Measurements from ENCODE around the gene TAF1D. TPM values are rescaled to one million over a fixed set of nuclear protein-coding genes. Genes with fewer than 3 reads are reported as not detected.

The TAF1D gene
- total RNA-seq, 1 experiment from 2014 or later: 272 TPM

- H2BK15ac ChIP-seq (ENCODE audit: low read depth, low read length): no peak overlapping the region
- no peaks in the 10 kb centered on the region for H3K23me2 ChIP-seq (ENCODE audit: insufficient read length, low read depth, low read length, poor library complexity, severe bottlenecking)
- DNase-seq: no peak
- Mint-ChIP-seq H3K4me3 (no peak overlapping the region), H3K27ac (no peak overlapping the region), H3K36me3 (ENCODE audit: insufficient read depth in 1 of 3, low read depth in 3 of 3) (peaks cover 0 to 17% (median 5%) of the 10 kb centered on the region in 3 experiments; a peak in 6 of 7 replicates), H3K27me3 (ENCODE audit: low read depth) (no peaks in the 10 kb centered on the region; the same call in 1 of the 2 replicates), H3K9me3 (peaks cover 0 to 2% of the 10 kb centered on the region in 2 experiments; a peak in 2 of 5 replicates), H3K4me1 (no peaks in the 10 kb centered on the region; a peak in 2 of 4 replicates)
- H3K56ac ChIP-seq (ENCODE audit: insufficient read length, low read depth, low read length): no peak overlapping the region
- H3K4ac ChIP-seq (ENCODE audit: low read depth, low read length): no peak overlapping the region
- no peak overlapping the region for H3K18ac ChIP-seq (ENCODE audit: insufficient read length, low read depth, low read length)
- H2BK5ac ChIP-seq (ENCODE audit: insufficient read length, low read length): no peak overlapping the region
- H4K5ac ChIP-seq (ENCODE audit: insufficient read length, low read depth, low read length): no peak overlapping the region
- no CpG with 5 or more reads among the region's 5 CpGs for WGBS (ENCODE audit: extremely low coverage, insufficient read length, low lambda C conversion rate)
- H3K4me2 ChIP-seq (ENCODE audit: insufficient read depth, insufficient read length, low read length): no peak overlapping the region
- no peak overlapping the region for H2AFZ ChIP-seq (ENCODE audit: low read length)
- no peaks in the 10 kb centered on the region for H3K27me3 ChIP-seq (ENCODE audit: insufficient read depth, low read length)
- no peaks in the 10 kb centered on the region for H3K4me1 ChIP-seq (ENCODE audit: insufficient read depth, low read length)
- no peaks in the 10 kb centered on the region for H4K20me1 ChIP-seq (ENCODE audit: control insufficient read depth, insufficient read depth, insufficient read length)
- H3K79me2 ChIP-seq (ENCODE audit: insufficient read depth, low read length): no peaks in the 10 kb centered on the region
- H4K91ac ChIP-seq (ENCODE audit: insufficient read length, low read depth, low read length): no peak overlapping the region
- H3K27ac ChIP-seq (ENCODE audit: insufficient read length, low read depth, low read length): no peak overlapping the region
- no peaks in the 10 kb centered on the region for H3K9me3 ChIP-seq (ENCODE audit: control insufficient read depth, low read depth, low read length)
- no peaks in the 10 kb centered on the region for H3K79me1 ChIP-seq (ENCODE audit: insufficient read depth, low read depth, low read length, poor library complexity, severe bottlenecking)
- H2BK20ac ChIP-seq (ENCODE audit: low read depth, low read length, poor library complexity, severe bottlenecking): no peak overlapping the region
- H3T11ph ChIP-seq (ENCODE audit: low read length): no peak overlapping the region
- H2AK5ac ChIP-seq (ENCODE audit: insufficient read length, low read length): no peak overlapping the region
- no peak overlapping the region for H2BK120ac ChIP-seq (ENCODE audit: low read depth, low read length, poor library complexity, severe bottlenecking)
- H4K8ac ChIP-seq (replicated peaks; ENCODE audit: insufficient read length, low read depth, low read length): no peak overlapping the region
- H3K14ac ChIP-seq (ENCODE audit: insufficient read depth, low read length): no peak overlapping the region
- H3K23ac ChIP-seq (ENCODE audit: insufficient read length, low read depth, low read length): no peak overlapping the region
- TF ChIP-seq CTCF (conservative IDR thresholded peaks at IDR 0.05): no peak
- H2BK12ac ChIP-seq (ENCODE audit: insufficient read length, low read depth, low read length): no peak overlapping the region
- H3K9ac ChIP-seq (ENCODE audit: extremely low read depth, insufficient read length, low read length): no peak overlapping the region
Observed at GRCh38 chr11:93766504-93766903, 25.2 kb upstream of the TAF1D start.
